Epithelial cell of esophagus (primary cell): ENCODE data around the gene VASH1.

Experiments used
- DNase-seq: peaks from one replicate; pipeline ENCODE4 v3.0.0; 2010; ENCODE audit warnings: low read depth
- H3K4me3 ChIP-seq: 2 replicates; pipeline ENCODE4 v1.5.1; 2011; ENCODE audit warnings: mild to moderate bottlenecking, low read length, control low read depth
- CTCF ChIP-seq: IDR thresholded peaks from 2 replicates; pipeline ENCODE4 v1.5.1; 2011; ENCODE audit warnings: low read depth, mild to moderate bottlenecking, low read length, control low read depth, inconsistent platforms; ENCODE audit not compliant: insufficient read depth; ENCODE audit errors: missing control alignments

Gene VASH1

GRCh38 chr14:76761136-76761959, at the start of gene VASH1:
TSS of gene VASH1 (plus strand) at chr14:76761468. CDS start at chr14:76762822, 1,354 bp downstream.
- DNase-seq = peak; percentile 51
- peak within 1 kb of the TSS; percentile 34 for H3K4me3 ChIP-seq
- TF ChIP-seq CTCF = no peak

GRCh38 chr14:76713121-76713520, 48.1 kb upstream of the VASH1 start:
- no peak for DNase-seq
- no peak overlapping the region for H3K4me3 ChIP-seq
- TF ChIP-seq CTCF = no peak

GRCh38 chr14:76714470-76714869, 46.8 kb upstream of the VASH1 start:
- TF ChIP-seq CTCF = no peak
- no peak for DNase-seq
- H3K4me3 ChIP-seq = no peak overlapping the region

GRCh38 chr14:76715101-76715500, 46.2 kb upstream of the VASH1 start:
- no peak for DNase-seq
- no peak overlapping the region for H3K4me3 ChIP-seq
- TF ChIP-seq CTCF = no peak

- no peak for TF ChIP-seq CTCF
- no peak overlapping the region for H3K4me3 ChIP-seq
- peak; percentile 33 for DNase-seq
These were observed 45.7 kb upstream of the VASH1 start for GRCh38 chr14:76715511-76716081.

GRCh38 chr14:76716285-76716684, 45.0 kb upstream of the VASH1 start:
- TF ChIP-seq CTCF = no peak
- DNase-seq = no peak
- H3K4me3 ChIP-seq = no peak overlapping the region
